Keratinocyte (primary cell): ENCODE data around the gene RIN3. TPM values are rescaled to one million over a fixed set of nuclear protein-coding genes. Genes with fewer than 3 reads are reported as not detected.

Source experiments
- DNase-seq: peaks from one replicate; pipeline ENCODE4 v3.0.0-alpha.2; 2011; ENCODE audit warnings: low read depth, missing footprints, low spot score
- FAIRE-seq: peaks from 2 replicates; lab custom pipeline; 2011; peaks lifted over from hg19 to GRCh38; lab: Jason Lieb, UNC
- H2AFZ ChIP-seq: 2 replicates; pipeline ENCODE4 v1.6.0; 2012; ENCODE audit warnings: low read length, control low read depth, inconsistent platforms; ENCODE audit not compliant: control insufficient read depth
- H3K27ac ChIP-seq: 2 replicates; pipeline ENCODE4 v1.5.1; 2011; ENCODE audit warnings: low read length; ENCODE audit not compliant: control insufficient read depth, insufficient read depth
- H3K27me3 ChIP-seq: 3 replicates; pipeline ENCODE4 v1.6.0; 2011; ENCODE audit warnings: low read length; ENCODE audit not compliant: control insufficient read depth, insufficient read depth; ENCODE audit errors: extremely low read depth
- H3K36me3 ChIP-seq, 2 experiments: 2 replicates in 1 of 2; 3 replicates in 1 of 2; pipeline ENCODE4 v1.5.1; 2011; ENCODE audit warnings: low read length in 2 of 2, mild to moderate bottlenecking in 1 of 2; ENCODE audit not compliant: control insufficient read depth in 2 of 2, insufficient read depth in 2 of 2; ENCODE audit errors: extremely low read depth in 1 of 2
- H3K4me1 ChIP-seq: 3 replicates; pipeline ENCODE4 v1.5.1; 2011; ENCODE audit warnings: low read length; ENCODE audit not compliant: control insufficient read depth, insufficient read depth; ENCODE audit errors: extremely low read depth
- H3K4me2 ChIP-seq: 3 replicates; pipeline ENCODE4 v1.6.0; 2011; ENCODE audit warnings: low read depth, low read length; ENCODE audit not compliant: control insufficient read depth, insufficient read depth; ENCODE audit errors: extremely low read depth
- H3K4me3 ChIP-seq, 3 experiments: fragments of 200-600 bp in 1 of 3; sonication (generic) in 1 of 3; 2 replicates in 2 of 3; 3 replicates in 1 of 3; pipeline ENCODE4 v1.5.1; 2011 to 2016; ENCODE audit warnings: low read length in 3 of 3, mild to moderate bottlenecking in 3 of 3, control low read depth in 2 of 3, inconsistent platforms in 1 of 3, low read depth in 1 of 3, mixed read lengths in 1 of 3, mixed run types in 1 of 3, moderate library complexity in 1 of 3; ENCODE audit not compliant: control insufficient read depth in 2 of 3, insufficient read depth in 2 of 3; ENCODE audit errors: extremely low read depth in 1 of 3
- H3K79me2 ChIP-seq: 2 replicates; pipeline ENCODE4 v1.6.0; 2012; ENCODE audit warnings: low read length; ENCODE audit not compliant: control insufficient read depth, insufficient read depth
- H3K9ac ChIP-seq: 3 replicates; pipeline ENCODE4 v1.6.0; 2011; ENCODE audit warnings: low read length; ENCODE audit not compliant: control insufficient read depth, insufficient read depth; ENCODE audit errors: extremely low read depth
- H3K9me1 ChIP-seq: 3 replicates; pipeline ENCODE4 v1.6.0; 2011; ENCODE audit warnings: low read length; ENCODE audit not compliant: control insufficient read depth, insufficient read depth; ENCODE audit errors: extremely low read depth
- H3K9me3 ChIP-seq: 2 replicates; pipeline ENCODE4 v1.5.1; 2012; ENCODE audit warnings: low read depth, low read length; ENCODE audit not compliant: control insufficient read depth
- H4K20me1 ChIP-seq: 3 replicates; pipeline ENCODE4 v1.6.0; 2011; ENCODE audit warnings: low read length; ENCODE audit not compliant: control insufficient read depth, insufficient read depth; ENCODE audit errors: extremely low read depth
- EZH2 ChIP-seq: IDR thresholded peaks from one replicate; pipeline ENCODE4 v1.6.1; 2012; ENCODE audit warnings: inconsistent platforms, mild to moderate bottlenecking, low read length, moderate library complexity
- dilution Hi-C: fragments of 300-500 bp; cut with MboI; formaldehyde crosslinking; loops from one replicate; pipeline ENCODE4 v1.7.0; 2020; ENCODE audit warnings: low sequenced_read_pairs; ENCODE audit not compliant: extremely low pct_ligation_motif_present
- polyA plus RNA-seq, 5 experiments: library from polyadenylated mRNA; depleted of rRNA in 3 of 5; stranded (reverse) in 3 of 5; stranded (forward) in 1 of 5; unstranded in 1 of 5; fragments of >200 nt; gene quantifications; 1 replicate in 1 of 5; 2 replicates in 3 of 5; 3 replicates in 1 of 5; pipeline versions ENCODE4 v1.2.1 to v1.2.3, GENCODE V29; 2011 to 2012; ENCODE audit warnings: missing spikeins in 2 of 5, low read depth in 1 of 5, low replicate concordance in 1 of 5
- TF ChIP-seq, protein P1 (sequence below), 3 experiments: IDR thresholded peaks in 1 of 3; conservative IDR thresholded peaks in 1 of 3; optimal IDR thresholded peaks in 1 of 3; 2 replicates in 2 of 3; 3 replicates in 1 of 3; pipeline versions ENCODE3 to v1.5.1; 2011; ENCODE audit warnings: low read length in 3 of 3, mild to moderate bottlenecking in 3 of 3, moderate library complexity in 2 of 3, control low read depth in 1 of 3, inconsistent platforms in 1 of 3; ENCODE audit not compliant: insufficient read depth in 2 of 3; ENCODE audit errors: extremely low read depth in 1 of 3

The RIN3 gene
- polyA plus RNA-seq, 1 donor (not counting 4 experiments of a cell fraction or from before 2014, with no cell fraction given), result 1.2 TPM

DNA sequence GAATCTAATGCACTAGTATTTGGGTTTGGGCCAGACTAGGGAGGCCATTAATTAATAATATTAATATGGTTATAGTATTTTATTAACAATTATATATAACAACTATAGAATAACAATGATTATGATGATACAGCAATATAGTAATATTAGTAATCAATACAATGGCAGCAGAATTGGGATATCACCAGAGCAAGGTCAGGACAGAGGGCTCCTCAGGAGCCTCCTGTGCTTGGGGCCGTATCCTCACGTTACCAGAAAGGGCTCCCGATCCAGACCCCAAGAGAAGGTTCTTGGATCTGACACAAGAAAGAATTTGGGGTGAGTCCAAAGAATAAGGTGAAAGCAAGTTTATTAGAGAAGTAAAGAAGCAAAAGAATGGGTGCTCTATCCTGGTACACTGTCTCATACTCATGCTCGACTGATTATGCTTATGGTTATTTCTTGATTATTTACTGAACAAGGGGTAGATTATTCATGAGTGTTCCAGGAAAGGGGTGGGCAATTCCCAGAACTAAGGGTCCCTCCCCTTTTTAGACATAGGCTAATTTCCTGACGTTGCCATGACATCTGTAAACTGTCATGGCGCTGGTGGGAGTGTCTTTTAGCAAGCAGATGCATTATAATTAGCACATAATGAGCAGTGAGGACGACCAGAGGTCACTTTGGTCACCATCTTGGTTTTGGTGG lies 61.6 kb downstream of the RIN3 start:
- H4K20me1 ChIP-seq, result no peaks in the 10 kb centered on the region
- H2AFZ ChIP-seq, result no peak overlapping the region
- peaks cover 8% of the 10 kb centered on the region for H3K4me1 ChIP-seq
- no peaks in the 10 kb centered on the region for H3K79me2 ChIP-seq
- H3K9me1 ChIP-seq, result no peaks in the 10 kb centered on the region
- DNase-seq (no peak), FAIRE-seq (no peak)
- dilution Hi-C loops, result no loop called here
- H3K27ac ChIP-seq, result no peak overlapping the region
- H3K9me3 ChIP-seq, result no peaks in the 10 kb centered on the region
- TF ChIP-seq, protein P1, sequence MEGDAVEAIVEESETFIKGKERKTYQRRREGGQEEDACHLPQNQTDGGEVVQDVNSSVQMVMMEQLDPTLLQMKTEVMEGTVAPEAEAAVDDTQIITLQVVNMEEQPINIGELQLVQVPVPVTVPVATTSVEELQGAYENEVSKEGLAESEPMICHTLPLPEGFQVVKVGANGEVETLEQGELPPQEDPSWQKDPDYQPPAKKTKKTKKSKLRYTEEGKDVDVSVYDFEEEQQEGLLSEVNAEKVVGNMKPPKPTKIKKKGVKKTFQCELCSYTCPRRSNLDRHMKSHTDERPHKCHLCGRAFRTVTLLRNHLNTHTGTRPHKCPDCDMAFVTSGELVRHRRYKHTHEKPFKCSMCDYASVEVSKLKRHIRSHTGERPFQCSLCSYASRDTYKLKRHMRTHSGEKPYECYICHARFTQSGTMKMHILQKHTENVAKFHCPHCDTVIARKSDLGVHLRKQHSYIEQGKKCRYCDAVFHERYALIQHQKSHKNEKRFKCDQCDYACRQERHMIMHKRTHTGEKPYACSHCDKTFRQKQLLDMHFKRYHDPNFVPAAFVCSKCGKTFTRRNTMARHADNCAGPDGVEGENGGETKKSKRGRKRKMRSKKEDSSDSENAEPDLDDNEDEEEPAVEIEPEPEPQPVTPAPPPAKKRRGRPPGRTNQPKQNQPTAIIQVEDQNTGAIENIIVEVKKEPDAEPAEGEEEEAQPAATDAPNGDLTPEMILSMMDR (optimal IDR thresholded peaks at IDR 0.05 in 1 of 3, IDR thresholded peaks at IDR 0.05 in 1 of 3, conservative IDR thresholded peaks at IDR 0.05 in 1 of 3; ENCODE audit: extremely low read depth in 1 of 3, insufficient read depth in 2 of 3, low read length in 3 of 3), result no peak
- TF ChIP-seq EZH2, result no peak
- no peak overlapping the region for H3K4me2 ChIP-seq
- H3K27me3 ChIP-seq, result no peaks in the 10 kb centered on the region
- H3K36me3 ChIP-seq, result peaks cover 0 to 3% of the 10 kb centered on the region in 2 experiments
- no peak overlapping the region for H3K4me3 ChIP-seq
- H3K9ac ChIP-seq, result no peak overlapping the region

DNA sequence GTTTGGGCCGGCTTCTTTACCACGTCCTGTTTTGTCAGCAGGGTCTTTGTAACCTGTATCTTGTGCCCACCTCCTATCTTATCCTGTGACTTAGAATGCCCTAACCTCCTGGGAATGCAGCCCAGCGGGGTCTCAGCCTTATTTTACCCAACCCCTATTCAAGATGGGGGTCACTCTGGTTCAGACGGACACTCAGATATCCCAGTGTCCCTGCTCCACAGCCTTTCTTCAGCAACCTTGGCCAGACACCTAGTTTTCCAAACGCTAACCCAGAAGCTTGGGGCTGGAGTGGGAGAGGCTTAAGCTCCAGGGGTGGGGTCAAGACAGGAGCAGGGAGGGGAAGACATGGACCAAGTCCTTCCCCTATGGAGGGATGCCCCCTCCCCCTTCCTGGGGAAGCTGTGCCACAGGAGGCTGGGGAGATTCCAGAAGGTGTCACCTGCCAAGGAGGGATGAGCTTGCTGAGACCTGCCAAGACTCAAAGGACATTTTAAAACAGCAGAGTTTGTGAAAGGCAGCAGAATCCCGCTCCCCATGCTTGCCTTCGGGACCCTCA lies 62.2 kb downstream of the RIN3 start:
- H3K9me1 ChIP-seq, result no peaks in the 10 kb centered on the region
- DNase-seq, result no peak
- H3K4me3 ChIP-seq, result no peak overlapping the region
- no peak overlapping the region for H3K27ac ChIP-seq
- H2AFZ ChIP-seq, result no peak overlapping the region
- H3K36me3 ChIP-seq, result peaks cover 0 to 3% of the 10 kb centered on the region in 2 experiments
- no peak for FAIRE-seq
- dilution Hi-C loops, result no loop called here
- no peaks in the 10 kb centered on the region for H3K79me2 ChIP-seq
- H3K9me3 ChIP-seq, result no peaks in the 10 kb centered on the region
- no peaks in the 10 kb centered on the region for H4K20me1 ChIP-seq
- peaks cover 8% of the 10 kb centered on the region for H3K4me1 ChIP-seq
- H3K27me3 ChIP-seq, result no peaks in the 10 kb centered on the region
- TF ChIP-seq EZH2, result no peak
- TF ChIP-seq, protein P1 (optimal IDR thresholded peaks at IDR 0.05 in 1 of 3, IDR thresholded peaks at IDR 0.05 in 1 of 3, conservative IDR thresholded peaks at IDR 0.05 in 1 of 3; ENCODE audit: extremely low read depth in 1 of 3, insufficient read depth in 2 of 3, low read length in 3 of 3), result no peak
- H3K4me2 ChIP-seq, result no peak overlapping the region
- H3K9ac ChIP-seq, result no peak overlapping the region
